Heart left ventricle (tissue), 16 donors: Measurements from ENCODE around the gene C2orf68. TPM values are rescaled to one million over a fixed set of nuclear protein-coding genes. Genes with fewer than 3 reads are reported as not detected.

Experiments used
- ATAC-seq, 4 donors: fragments of 200-7000 bp; cut with Tn5 transposase; one replicate each; pipeline ENCODE4 v1.9.1; 2020 to 2022; ENCODE audit warnings: moderate library complexity in 4 of 4, mild to moderate bottlenecking in 3 of 4, moderate number of reproducible peaks in 1 of 4
- DNase-seq, 5 donors: peaks; one replicate each; pipeline ENCODE4 v3.0.0-alpha.2; 2020
- H3K27ac ChIP-seq, 12 donors: fragments of 200-600 bp; sonication (generic) in 4 of 12; one replicate each; pipeline versions ENCODE4 v1.5.0 to v1.8.0; 2016 to 2022; ENCODE audit warnings: mild to moderate bottlenecking in 2 of 12
- H3K27me3 ChIP-seq, 9 donors: fragments of 200-600 bp; sonication (generic) in 2 of 9; one replicate each; pipeline versions ENCODE4 v1.5.1 to v1.8.0; 2016 to 2022; ENCODE audit warnings: mild to moderate bottlenecking in 3 of 9
- H3K36me3 ChIP-seq, 9 donors: fragments of 200-600 bp; sonication (generic) in 2 of 9; one replicate each; pipeline versions ENCODE4 v1.5.0 to v1.8.0; 2018 to 2022; ENCODE audit warnings: mild to moderate bottlenecking in 2 of 9
- H3K4me1 ChIP-seq, 12 donors: fragments of 200-600 bp; sonication (generic) in 4 of 12; one replicate each; pipeline versions ENCODE4 v1.5.0 to v1.8.0; 2016 to 2022; ENCODE audit warnings: mild to moderate bottlenecking in 3 of 12
- H3K4me3 ChIP-seq, 12 donors: fragments of 200-600 bp; sonication (generic) in 4 of 12; one replicate each; pipeline versions ENCODE4 v1.5.0 to v1.8.0; 2017 to 2022; ENCODE audit warnings: mild to moderate bottlenecking in 9 of 12, moderate library complexity in 4 of 12
- H3K9me3 ChIP-seq, 12 donors: fragments of 200-600 bp; sonication (generic) in 4 of 12; one replicate each; pipeline versions ENCODE4 v1.5.0 to v1.8.0; 2016 to 2022; ENCODE audit warnings: mild to moderate bottlenecking in 1 of 12
- POLR2A ChIP-seq, 2 donors: fragments of 450-650 bp; IDR thresholded peaks; one replicate each; pipeline ENCODE4 v1.6.1; 2017; ENCODE audit warnings: antibody characterized with exemption in 2 of 2, mild to moderate bottlenecking in 2 of 2, moderate library complexity in 2 of 2
- WGBS, 4 donors: extraction: QIAGEN DNeasy Blood & Tissue Kit in 2 of 4; methylation state at CpG; one replicate each; pipeline versions ENCODE4 v1.1.5 to v1.1.7; 2013 to 2018; 5-methylcytosine and 5-hydroxymethylcytosine counted together
- intact Hi-C, 10 donors: fragments of 100-400 bp; cut with DNase I; formaldehyde crosslinking; loops; one replicate each; pipeline versions ENCODE4 v1.11.1 to v1.14.2; 2022
- polyA plus RNA-seq, 2 donors: library from polyadenylated mRNA; stranded (reverse); fragments of 200-250 nt; gene quantifications; one replicate each; pipeline ENCODE4 v1.2.3, GENCODE V29; 2013
- total RNA-seq, 9 donors: library from RNA; depleted of rRNA in 2 of 9; stranded (reverse); fragments of >200 nt in 2 of 9; fragmentation: NEBNext Ultra II Directional in 3 of 9; extraction: Animal tissue kit (Norgen Biotek cat#: 25700) in 3 of 9; gene quantifications; one replicate each; pipeline versions ENCODE4 v1.1.0 to v1.2.4, GENCODE V29; 2016 to 2023
- TF ChIP-seq, protein P1 (sequence below), 12 donors: fragments of 200-600 bp; sonication (generic) in 4 of 12; IDR thresholded peaks; one replicate each; pipeline versions ENCODE4 v1.5.0 to v1.8.0; 2018 to 2022; ENCODE audit warnings: antibody characterized with exemption in 12 of 12, mild to moderate bottlenecking in 5 of 12
- donor health status: ischemic (EF 13 %, LVEDD 7.1; RV severe dilation, severe dysfunction).
- donor health status: healthy with polysubstance abuse.
- donor health status: DM: no; HTN: yes; CAD: no.
- donor health status: DM: no; HTN: no; CAD: no.
- donor health status: ischemic (EF 25% LVEDD 6.9; RV normal size, moderate dysfunction).
- donor health status: ischemic (EF 25% LVEDD 5.7; RV mildly dilated, moderate dysfunction).
- donor health status: healthy.
- donor health status: DM: yes; HTN: yes; CAD: no.
- donor health status: ischemic (EF 35%, LVEDD 5.7; RV mildly dilated, moderate dysfunction).
- donor health status: nonischemic (EF 11% LVEDD 7.7; RV severe dilation, severe dysfunction).
- donor health status: DM: yes; HTN: yes; CAD: no.
- donor health status: PGD.
- donor health status: ischemic (EF 29% LVEDD 5.4; RV normal size, mild dysfunction).
- donor health status: nonischemic (EF 23%, LVEDD 6.1; RV moderate dilation, normal function).

The C2orf68 gene
- total and polyA plus RNA-seq, 11 donors = 12.0 to 38.2 (median 29.1) TPM

GRCh38 chr2:85577386-85578242 lies 34.3 kb downstream of the C2orf68 start, which contains the start of gene VAMP8:
TSS of gene VAMP8 (plus strand) at chr2:85577586. CDS start at chr2:85577647, 61 bp downstream.
- intact Hi-C loops = no loop called here
- Histone ChIP-seq H3K27ac (peak within 1 kb of the TSS; percentile 41 to 90 (median 60)), H3K4me3 (peak within 1 kb of the TSS in 9 of 12 donors; percentile 10 to 60 (median 29)), H3K4me1 (peaks cover 0 to 45% (median 18%) of the 10 kb centered on the region in 12 donors), H3K9me3 (no peaks in the 10 kb centered on the region), H3K27me3 (no peaks in the 10 kb centered on the region), H3K36me3 (peaks cover 0 to 11% (median 0%) of the 10 kb centered on the region in 9 donors)
- TF ChIP-seq, protein P1, sequence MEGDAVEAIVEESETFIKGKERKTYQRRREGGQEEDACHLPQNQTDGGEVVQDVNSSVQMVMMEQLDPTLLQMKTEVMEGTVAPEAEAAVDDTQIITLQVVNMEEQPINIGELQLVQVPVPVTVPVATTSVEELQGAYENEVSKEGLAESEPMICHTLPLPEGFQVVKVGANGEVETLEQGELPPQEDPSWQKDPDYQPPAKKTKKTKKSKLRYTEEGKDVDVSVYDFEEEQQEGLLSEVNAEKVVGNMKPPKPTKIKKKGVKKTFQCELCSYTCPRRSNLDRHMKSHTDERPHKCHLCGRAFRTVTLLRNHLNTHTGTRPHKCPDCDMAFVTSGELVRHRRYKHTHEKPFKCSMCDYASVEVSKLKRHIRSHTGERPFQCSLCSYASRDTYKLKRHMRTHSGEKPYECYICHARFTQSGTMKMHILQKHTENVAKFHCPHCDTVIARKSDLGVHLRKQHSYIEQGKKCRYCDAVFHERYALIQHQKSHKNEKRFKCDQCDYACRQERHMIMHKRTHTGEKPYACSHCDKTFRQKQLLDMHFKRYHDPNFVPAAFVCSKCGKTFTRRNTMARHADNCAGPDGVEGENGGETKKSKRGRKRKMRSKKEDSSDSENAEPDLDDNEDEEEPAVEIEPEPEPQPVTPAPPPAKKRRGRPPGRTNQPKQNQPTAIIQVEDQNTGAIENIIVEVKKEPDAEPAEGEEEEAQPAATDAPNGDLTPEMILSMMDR (IDR thresholded peaks at IDR 0.05) = no peak
- TF ChIP-seq POLR2A (IDR thresholded peaks at IDR 0.05) = no peak
- ATAC-seq (peak; percentile 16 to 53 (median 48)), DNase-seq (peak in 2 of 5 donors; percentile 62 to 75)
- 51 to 60% (median 56%) methylated on average over 19 of the region's 19 CpGs for WGBS, 4 donors

DNA sequence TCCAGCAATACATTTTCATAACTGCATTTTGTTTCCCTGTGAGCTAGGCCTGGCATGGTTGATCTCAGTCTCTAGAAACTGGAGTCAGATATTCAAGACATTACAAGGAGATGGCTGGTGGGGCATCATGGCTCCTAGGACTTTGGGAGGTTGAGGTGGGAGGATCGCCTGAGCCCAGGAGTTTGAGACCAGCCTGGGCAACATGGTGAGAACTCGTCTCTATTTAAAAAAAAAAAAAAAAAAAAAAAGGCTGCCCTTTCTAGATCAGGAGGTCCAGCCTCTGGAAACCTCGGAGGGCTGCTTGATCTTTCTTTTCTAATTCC lies 34.8 kb downstream of the C2orf68 start:
- H3K9me3 ChIP-seq = no peaks in the 10 kb centered on the region
- peak overlapping the region in 5 of 12 donors; percentile 63 to 90 (median 69) for H3K27ac ChIP-seq
- H3K4me3 ChIP-seq = peak overlapping the region in 5 of 12 donors; percentile 28 to 60 (median 50)
- ATAC-seq (no peak), DNase-seq (no peak)
- intact Hi-C loops = no loop called here
- peaks cover 0 to 7% (median 0%) of the 10 kb centered on the region in 9 donors for H3K36me3 ChIP-seq
- TF ChIP-seq, protein P1 (IDR thresholded peaks at IDR 0.05) = no peak
- TF ChIP-seq POLR2A (IDR thresholded peaks at IDR 0.05) = no peak
- peaks cover 0 to 40% (median 18%) of the 10 kb centered on the region in 12 donors for H3K4me1 ChIP-seq
- WGBS, 4 donors = 74 to 79% (median 77%) methylated on average over 3 of the region's 3 CpGs
- no peaks in the 10 kb centered on the region for H3K27me3 ChIP-seq

DNA sequence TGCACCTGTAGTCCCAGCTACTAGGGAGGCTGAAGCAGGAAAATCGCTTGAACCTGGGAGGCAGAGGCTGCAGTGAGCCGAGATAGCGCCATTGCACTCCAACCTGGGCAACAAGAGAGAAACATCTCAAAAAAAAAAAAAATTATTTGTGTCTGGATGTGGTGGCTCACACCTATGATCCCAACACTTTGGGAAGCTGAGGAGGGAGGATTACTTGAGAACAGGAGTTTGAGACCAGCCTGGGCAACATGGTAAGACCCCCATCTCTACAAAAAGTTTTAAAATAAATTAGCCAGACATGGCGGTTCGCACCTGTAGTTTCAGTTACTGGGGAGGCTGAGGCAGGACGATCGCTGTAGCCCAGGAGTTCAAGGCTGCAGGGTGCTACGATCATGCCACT lies 36.1 kb downstream of the C2orf68 start:
- intact Hi-C loops = no loop called here
- H3K27me3 ChIP-seq = no peaks in the 10 kb centered on the region
- no peak overlapping the region for H3K4me3 ChIP-seq
- H3K9me3 ChIP-seq = no peaks in the 10 kb centered on the region
- ATAC-seq = no peak
- TF ChIP-seq, protein P1 (IDR thresholded peaks at IDR 0.05) = no peak
- TF ChIP-seq POLR2A (IDR thresholded peaks at IDR 0.05) = no peak
- H3K36me3 ChIP-seq = no peaks in the 10 kb centered on the region
- DNase-seq = no peak
- H3K4me1 ChIP-seq = peaks cover 0 to 30% (median 18%) of the 10 kb centered on the region in 12 donors
- WGBS, 4 donors = 85 to 92% (median 87%) methylated on average over 8 of the region's 8 CpGs
- no peak overlapping the region for H3K27ac ChIP-seq

- DNase-seq = no peak
- Histone ChIP-seq H3K4me3 (no peak overlapping the region), H3K36me3 (no peaks in the 10 kb centered on the region), H3K4me1 (peaks cover 0 to 12% (median 3%) of the 10 kb centered on the region in 12 donors), H3K9me3 (no peaks in the 10 kb centered on the region), H3K27me3 (no peaks in the 10 kb centered on the region), H3K27ac (no peak overlapping the region)
- WGBS, 4 donors = 79 to 86% (median 81%) methylated on average over 4 of the region's 4 CpGs
- TF ChIP-seq, protein P1 (IDR thresholded peaks at IDR 0.05) = no peak
- no peak for TF ChIP-seq POLR2A (IDR thresholded peaks at IDR 0.05)
- intact Hi-C loops = loop anchor here in 1 of 10 donors (5.0 kb wide), 1 partner anchor 36 kb away; the partner anchor contains the start of gene TMEM150A
- ATAC-seq = no peak
These were observed 45.6 kb downstream of the C2orf68 start for GRCh38 chr2:85566265-85566664.
